IPS-11a (cell line): ENCODE data around the gene CLSTN1.

ENCODE experiments used
- H3K4me3 ChIP-seq: one replicate; pipeline ENCODE4 v1.5.1; 2013; ENCODE audit warnings: low read depth, low read length, control low read depth

CLSTN1 gene

DNA sequence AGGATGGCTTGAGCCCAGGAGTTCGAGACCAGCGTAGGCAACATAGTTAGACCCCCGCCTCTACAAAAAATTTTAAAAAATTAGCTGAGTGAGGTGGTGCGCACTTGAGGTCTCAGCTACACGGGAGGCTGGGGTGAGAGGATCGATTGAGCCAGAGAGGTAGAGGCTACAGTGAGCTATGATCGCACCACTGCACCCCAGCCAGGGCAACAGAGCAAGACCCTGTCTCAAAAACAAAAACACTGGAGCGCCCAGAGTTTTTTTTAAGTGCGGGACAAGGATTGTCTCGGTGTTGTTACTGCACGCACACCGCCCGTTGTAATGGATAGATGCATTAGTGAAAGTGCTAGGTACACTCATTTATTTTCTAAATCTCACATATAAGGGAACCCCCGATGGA lies 135.2 kb downstream of the CLSTN1 start:
- peak overlapping the region; percentile 51 for H3K4me3 ChIP-seq

- peak overlapping the region; percentile 51 for H3K4me3 ChIP-seq
Observed at GRCh38 chr1:9687874-9688582, 135.7 kb downstream of the CLSTN1 start.

DNA sequence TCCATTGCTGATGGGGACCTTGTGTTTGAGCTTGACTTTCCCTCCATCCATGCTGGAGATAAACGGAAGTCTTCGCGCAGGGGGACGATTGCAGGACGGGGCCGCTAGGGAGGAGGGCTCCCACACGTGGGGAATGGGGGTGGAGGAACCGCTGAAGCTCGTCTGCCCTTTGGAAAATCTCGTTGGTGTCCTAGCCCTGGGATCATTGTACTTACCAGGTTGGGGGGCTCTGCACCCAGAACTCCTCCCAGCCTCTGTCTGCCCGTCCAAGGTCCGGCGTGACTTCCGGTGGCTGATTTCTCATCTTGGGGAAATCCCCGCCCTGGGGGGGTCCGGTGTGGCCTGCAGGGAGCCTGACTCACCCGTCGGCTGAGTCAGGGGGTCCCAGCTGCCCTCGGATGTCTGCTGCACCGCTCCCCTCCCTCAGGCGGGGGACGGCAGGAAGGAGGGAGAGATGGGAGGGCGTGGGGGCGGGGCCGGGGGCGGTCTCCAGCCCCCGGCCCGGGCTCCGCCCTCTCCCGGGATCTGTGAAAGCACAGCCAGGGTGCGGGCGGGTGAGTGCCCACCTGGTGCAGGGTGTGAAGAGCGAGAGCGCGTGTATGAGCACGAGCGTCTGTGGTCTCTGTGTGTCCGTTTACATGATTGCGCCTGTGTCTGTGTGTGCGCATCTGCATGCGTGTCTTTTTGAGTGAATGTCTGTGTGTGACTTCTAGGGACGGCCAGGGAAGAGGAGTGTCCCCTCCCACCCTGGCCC lies 136.5 kb downstream of the CLSTN1 start:
- peak overlapping the region; percentile 60 for H3K4me3 ChIP-seq

DNA sequence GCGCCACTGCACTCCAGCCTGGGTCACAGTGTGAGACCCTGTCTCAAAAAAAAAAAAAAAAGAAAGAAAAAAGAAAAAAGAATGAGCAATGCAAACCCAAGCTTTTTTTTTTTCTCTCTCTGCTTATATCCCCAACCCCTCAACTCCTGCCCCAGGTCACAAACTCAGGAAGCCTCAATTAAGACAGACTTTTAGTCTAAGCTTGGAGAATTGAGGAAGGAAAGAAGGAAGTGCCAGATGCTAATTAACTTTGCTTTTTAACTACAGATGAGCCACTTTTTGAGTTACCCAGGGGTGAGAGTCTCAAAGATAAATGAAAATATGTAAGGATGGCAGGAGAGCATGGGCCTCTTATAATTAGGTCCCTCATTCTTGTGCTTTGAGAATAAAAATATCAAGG lies 139.0 kb downstream of the CLSTN1 start:
- no peak overlapping the region for H3K4me3 ChIP-seq

DNA sequence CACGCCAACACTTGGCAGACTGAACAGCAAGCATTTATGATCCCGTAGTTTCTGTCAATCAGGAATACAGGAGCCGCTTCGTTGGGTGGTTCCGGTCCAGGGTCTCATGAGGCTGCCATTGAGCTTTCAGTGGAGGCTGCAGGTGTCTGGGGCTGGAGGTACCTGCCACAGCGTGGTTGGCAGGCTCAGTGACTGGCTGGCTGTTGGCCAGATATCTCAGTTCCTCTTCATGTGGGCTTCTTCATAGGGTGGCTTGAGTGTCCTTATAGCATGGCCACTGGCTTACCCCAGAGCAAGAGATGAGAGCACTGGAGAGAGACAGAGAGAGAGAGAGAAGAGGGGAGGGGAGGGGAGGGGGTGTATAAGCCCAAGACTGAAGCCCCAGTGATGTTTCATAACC lies 142.9 kb downstream of the CLSTN1 start:
- H3K4me3 ChIP-seq, result no peak overlapping the region

DNA sequence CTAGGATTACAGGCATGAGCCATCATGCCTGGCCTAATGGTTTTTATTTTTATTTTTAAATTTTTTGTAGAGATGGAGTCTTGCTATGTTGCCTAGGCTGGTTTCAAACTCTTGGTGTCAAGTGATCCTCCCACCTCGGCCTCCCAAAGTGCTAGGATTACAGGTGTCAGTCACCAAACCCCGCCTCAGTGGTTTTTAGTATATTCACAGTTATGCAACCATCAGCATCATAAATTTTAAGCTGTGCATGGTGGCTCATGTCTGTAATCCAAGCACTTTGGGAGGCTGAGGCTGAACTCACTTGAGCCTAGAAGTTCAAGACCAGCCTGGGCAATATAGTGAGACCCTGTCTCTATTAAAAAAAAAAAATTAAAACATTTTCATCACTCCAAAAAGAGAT lies 143.7 kb downstream of the CLSTN1 start:
- H3K4me3 ChIP-seq, result no peak overlapping the region
